ENCODE data around the gene UGP2.

- TF ChIP-seq CTCF (IDR thresholded peaks at IDR 0.05; ENCODE audit: insufficient read depth, low read length): no peak
- no peak for TF ChIP-seq POLR2AphosphoS5 (IDR thresholded peaks at IDR 0.05; ENCODE audit: low read depth)
These were observed 2.9 kb downstream of the UGP2 start for GRCh38 chr2:63844616-63845015.

All from HL-60 (cell line).